Uterus (tissue), 4 donors: ENCODE data around the gene ZNF492. TPM values are rescaled to one million over a fixed set of nuclear protein-coding genes. Genes with fewer than 3 reads are reported as not detected.

ENCODE experiments used
- DNase-seq, 2 donors: peaks; one replicate each; pipeline ENCODE4 v3.0.0-alpha.2; 2019 to 2020
- H3K27ac ChIP-seq, 2 donors: fragments of 200-600 bp; sonication (generic); 1 replicate in 1 of 2; 2 replicates in 1 of 2; pipeline ENCODE4 v1.5.1; 2016 to 2018
- H3K27me3 ChIP-seq, 2 donors: fragments of 200-600 bp; sonication (generic); one replicate each; pipeline ENCODE4 v1.5.1; 2018 to 2019; ENCODE audit warnings: control low read depth in 1 of 2
- H3K36me3 ChIP-seq, 2 donors: fragments of 200-600 bp; sonication (generic); one replicate each; pipeline ENCODE4 v1.5.1; 2019; ENCODE audit warnings: control low read depth in 1 of 2
- H3K4me1 ChIP-seq, 2 donors: fragments of 200-600 bp; sonication (generic); one replicate each; pipeline ENCODE4 v1.5.1; 2018 to 2019; ENCODE audit warnings: control low read depth in 1 of 2
- H3K4me3 ChIP-seq, 2 donors: fragments of 200-600 bp; sonication (generic); 1 replicate in 1 of 2; 2 replicates in 1 of 2; pipeline ENCODE4 v1.5.1; 2018 to 2019; ENCODE audit warnings: mild to moderate bottlenecking in 1 of 2
- H3K9me3 ChIP-seq, 2 donors: fragments of 200-600 bp; sonication (generic); one replicate each; pipeline ENCODE4 v1.5.1; 2019; ENCODE audit warnings: control low read depth in 1 of 2
- POLR2A ChIP-seq, 2 donors: fragments of 450-650 bp; IDR thresholded peaks; one replicate each; pipeline ENCODE4 v1.6.1; 2016; ENCODE audit warnings: antibody characterized with exemption in 2 of 2, mild to moderate bottlenecking in 1 of 2, moderate library complexity in 1 of 2
- intact Hi-C: fragments of 100-400 bp; cut with DNase I; formaldehyde crosslinking; loops from one replicate; pipeline ENCODE4 v1.15.1; 2023; ENCODE audit warnings: low total_unique reads
- total RNA-seq, 4 donors: library from RNA; depleted of rRNA in 3 of 4; stranded (reverse); fragments of >200 nt in 3 of 4; gene quantifications; one replicate each; pipeline versions ENCODE4 v1.1.0 to v1.2.4, GENCODE V29; 2014 to 2023
- TF ChIP-seq, protein P1 (sequence below), 4 experiments: fragments of 200-600 bp in 2 of 4; fragments of 450-650 bp in 2 of 4; sonication (generic) in 2 of 4; IDR thresholded peaks; one replicate each; pipeline ENCODE4 v1.5.1; 2016 to 2019; ENCODE audit warnings: antibody characterized with exemption in 4 of 4, mild to moderate bottlenecking in 2 of 4, moderate library complexity in 1 of 4
- donor health status: DM: yes; HTN: yes; CAD: no.

Gene ZNF492
- total RNA-seq, 4 donors from 2014 or later = 0.51 to 2.9 (median 0.95) TPM; not detected in 1

DNA sequence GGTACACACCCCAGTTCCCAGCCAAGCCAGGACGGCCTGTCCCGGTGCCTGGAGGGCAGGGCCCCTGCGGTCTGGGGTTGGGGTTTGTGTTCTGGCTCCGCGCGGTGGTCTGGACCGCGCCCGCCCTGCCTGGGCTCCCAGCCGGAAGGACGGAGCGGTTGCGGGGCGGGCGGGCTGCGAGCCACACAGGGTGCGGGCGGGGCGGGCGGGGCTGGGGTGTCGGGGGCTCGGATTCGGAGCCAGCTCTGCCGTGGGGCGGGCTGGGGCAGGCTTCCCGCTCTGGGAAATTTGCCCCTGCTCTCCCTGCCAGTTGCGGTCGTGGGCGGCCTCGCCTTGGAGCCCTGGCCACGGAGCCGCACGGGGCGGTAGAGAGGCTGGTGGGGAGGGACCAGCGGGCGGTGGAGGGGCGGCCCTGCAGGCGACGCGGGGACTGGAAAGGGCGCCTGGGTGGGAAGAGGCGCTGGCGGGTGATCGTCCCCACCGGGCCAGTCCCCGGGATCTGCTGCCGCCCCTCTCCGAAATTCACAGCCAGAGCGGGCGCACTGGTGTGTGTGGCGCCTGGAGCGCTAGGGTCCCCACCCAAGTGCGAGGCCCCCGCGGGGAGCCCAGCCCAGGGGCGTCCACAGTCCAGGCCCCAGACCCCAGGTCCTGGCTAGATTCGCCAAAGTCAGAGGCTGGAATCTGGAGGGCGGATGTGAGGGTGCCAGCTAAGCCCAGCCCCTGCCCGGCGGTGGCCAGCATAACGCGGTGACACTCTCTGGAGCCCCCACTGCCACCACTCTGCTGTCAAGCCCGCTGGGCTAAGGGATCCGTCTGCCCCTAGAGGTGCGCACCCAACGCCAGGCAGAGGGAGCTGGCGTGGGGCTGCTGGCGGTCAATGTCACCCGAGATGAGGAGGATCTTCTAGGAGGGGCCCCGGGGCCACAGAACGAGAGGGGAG, 11.0 kb upstream of the ZNF492 start:
- DNase-seq = peak in 1 of 2 donors; percentile 44
- intact Hi-C loops = no loop called here
- no peaks in the 10 kb centered on the region for H3K4me1 ChIP-seq
- peak overlapping the region; percentile 39 to 54 for H3K27ac ChIP-seq
- peak overlapping the region; percentile 23 to 42 for H3K4me3 ChIP-seq
- no peaks in the 10 kb centered on the region for H3K36me3 ChIP-seq
- TF ChIP-seq, protein P1, sequence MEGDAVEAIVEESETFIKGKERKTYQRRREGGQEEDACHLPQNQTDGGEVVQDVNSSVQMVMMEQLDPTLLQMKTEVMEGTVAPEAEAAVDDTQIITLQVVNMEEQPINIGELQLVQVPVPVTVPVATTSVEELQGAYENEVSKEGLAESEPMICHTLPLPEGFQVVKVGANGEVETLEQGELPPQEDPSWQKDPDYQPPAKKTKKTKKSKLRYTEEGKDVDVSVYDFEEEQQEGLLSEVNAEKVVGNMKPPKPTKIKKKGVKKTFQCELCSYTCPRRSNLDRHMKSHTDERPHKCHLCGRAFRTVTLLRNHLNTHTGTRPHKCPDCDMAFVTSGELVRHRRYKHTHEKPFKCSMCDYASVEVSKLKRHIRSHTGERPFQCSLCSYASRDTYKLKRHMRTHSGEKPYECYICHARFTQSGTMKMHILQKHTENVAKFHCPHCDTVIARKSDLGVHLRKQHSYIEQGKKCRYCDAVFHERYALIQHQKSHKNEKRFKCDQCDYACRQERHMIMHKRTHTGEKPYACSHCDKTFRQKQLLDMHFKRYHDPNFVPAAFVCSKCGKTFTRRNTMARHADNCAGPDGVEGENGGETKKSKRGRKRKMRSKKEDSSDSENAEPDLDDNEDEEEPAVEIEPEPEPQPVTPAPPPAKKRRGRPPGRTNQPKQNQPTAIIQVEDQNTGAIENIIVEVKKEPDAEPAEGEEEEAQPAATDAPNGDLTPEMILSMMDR (IDR thresholded peaks at IDR 0.05) = peak in 2 of 4 experiments; percentile 24 to 46
- no peak for TF ChIP-seq POLR2A (IDR thresholded peaks at IDR 0.05)
- no peaks in the 10 kb centered on the region for H3K9me3 ChIP-seq
- H3K27me3 ChIP-seq = no peaks in the 10 kb centered on the region

DNA sequence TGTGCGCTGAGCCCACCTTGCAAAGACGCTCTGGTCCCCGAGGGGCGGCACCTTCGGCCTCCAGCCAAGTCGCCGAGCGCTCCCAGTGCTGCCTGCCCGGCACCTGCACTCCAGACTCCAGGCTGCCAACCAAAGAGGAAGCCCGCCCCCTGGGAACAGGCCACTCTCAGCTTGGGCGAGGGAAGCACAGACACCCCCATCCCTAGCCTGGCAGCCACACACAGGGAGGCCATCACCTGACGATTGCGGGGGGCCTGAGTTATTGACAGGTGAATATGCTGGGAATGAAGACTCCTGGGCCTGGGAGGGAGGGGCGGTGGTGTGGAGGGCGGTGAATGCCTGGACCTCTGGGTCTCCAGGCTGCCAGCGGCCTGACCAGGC, 10.3 kb upstream of the ZNF492 start:
- intact Hi-C loops = no loop called here
- no peaks in the 10 kb centered on the region for H3K9me3 ChIP-seq
- no peak overlapping the region for H3K4me3 ChIP-seq
- no peaks in the 10 kb centered on the region for H3K27me3 ChIP-seq
- no peaks in the 10 kb centered on the region for H3K4me1 ChIP-seq
- H3K36me3 ChIP-seq = no peaks in the 10 kb centered on the region
- no peak for TF ChIP-seq POLR2A (IDR thresholded peaks at IDR 0.05)
- TF ChIP-seq, protein P1 (IDR thresholded peaks at IDR 0.05) = no peak
- peak overlapping the region in 1 of 2 donors; percentile 54 for H3K27ac ChIP-seq
- no peak for DNase-seq

DNA sequence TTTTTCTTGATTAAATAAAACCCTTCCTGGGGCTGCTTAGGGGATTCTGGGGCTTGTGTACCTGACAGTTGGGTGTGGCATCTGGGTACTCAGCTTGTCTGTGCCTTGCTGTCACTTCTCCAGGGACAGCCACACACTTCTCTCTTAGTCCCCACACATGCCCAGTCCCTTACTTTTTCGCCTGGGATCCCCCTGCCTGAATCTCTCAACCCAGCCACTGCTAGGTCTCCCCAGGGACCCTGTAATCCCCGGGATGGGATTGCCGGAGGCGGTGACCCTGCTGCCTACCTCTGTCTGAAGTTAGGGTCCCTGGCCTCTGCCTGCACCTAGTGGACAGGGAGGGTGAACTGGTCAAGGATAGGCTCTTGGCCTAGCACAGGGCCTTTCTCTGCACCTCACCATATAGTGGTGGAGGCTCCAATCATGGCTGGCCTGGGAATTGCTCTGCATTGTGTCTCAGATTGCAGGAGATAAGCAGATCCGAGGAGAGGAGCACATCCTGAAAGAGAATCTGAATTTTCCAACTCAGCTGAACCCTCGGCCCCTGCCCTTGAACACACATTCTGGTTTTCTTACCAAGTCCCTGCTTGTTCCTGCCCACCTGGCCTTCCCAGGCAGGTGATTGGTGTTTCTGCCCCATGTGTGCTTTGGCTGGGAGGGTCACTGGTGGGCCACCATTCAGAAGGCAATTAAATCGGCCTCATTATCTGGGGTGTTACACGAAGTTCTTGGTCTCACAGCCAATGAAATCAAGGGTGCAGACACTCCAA, 8.7 kb upstream of the ZNF492 start:
- no peaks in the 10 kb centered on the region for H3K9me3 ChIP-seq
- H3K4me3 ChIP-seq = no peak overlapping the region
- H3K4me1 ChIP-seq = no peaks in the 10 kb centered on the region
- DNase-seq = no peak
- no peak for TF ChIP-seq POLR2A (IDR thresholded peaks at IDR 0.05)
- TF ChIP-seq, protein P1 (IDR thresholded peaks at IDR 0.05) = no peak
- H3K27me3 ChIP-seq = no peaks in the 10 kb centered on the region
- no peaks in the 10 kb centered on the region for H3K36me3 ChIP-seq
- intact Hi-C loops = no loop called here
- H3K27ac ChIP-seq = no peak overlapping the region

DNA sequence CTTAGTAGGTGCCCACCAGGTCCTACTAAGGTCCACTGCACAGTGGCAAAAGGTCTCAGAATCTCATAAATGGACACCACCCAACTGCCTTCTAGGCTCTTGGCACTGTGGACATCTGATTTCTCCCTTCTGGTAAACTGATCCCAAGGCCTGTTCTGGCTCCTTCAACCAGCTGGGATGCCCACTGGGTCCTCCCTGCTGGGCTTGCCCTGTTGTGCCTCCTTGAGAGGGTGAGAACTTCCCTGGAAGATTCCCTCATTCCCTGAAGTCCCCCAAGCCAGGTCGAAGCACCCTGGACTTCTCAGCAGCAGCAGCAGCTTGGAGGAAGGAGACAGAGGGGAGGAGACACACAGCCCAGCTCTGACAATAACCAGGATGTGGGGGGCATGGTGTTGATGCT, 6.6 kb upstream of the ZNF492 start:
- H3K27ac ChIP-seq = no peak overlapping the region
- H3K9me3 ChIP-seq = no peaks in the 10 kb centered on the region
- intact Hi-C loops = no loop called here
- TF ChIP-seq, protein P1 (IDR thresholded peaks at IDR 0.05) = no peak
- TF ChIP-seq POLR2A (IDR thresholded peaks at IDR 0.05) = no peak
- no peak overlapping the region for H3K4me3 ChIP-seq
- DNase-seq = no peak
- H3K27me3 ChIP-seq = no peaks in the 10 kb centered on the region
- H3K4me1 ChIP-seq = no peaks in the 10 kb centered on the region
- H3K36me3 ChIP-seq = no peaks in the 10 kb centered on the region

DNA sequence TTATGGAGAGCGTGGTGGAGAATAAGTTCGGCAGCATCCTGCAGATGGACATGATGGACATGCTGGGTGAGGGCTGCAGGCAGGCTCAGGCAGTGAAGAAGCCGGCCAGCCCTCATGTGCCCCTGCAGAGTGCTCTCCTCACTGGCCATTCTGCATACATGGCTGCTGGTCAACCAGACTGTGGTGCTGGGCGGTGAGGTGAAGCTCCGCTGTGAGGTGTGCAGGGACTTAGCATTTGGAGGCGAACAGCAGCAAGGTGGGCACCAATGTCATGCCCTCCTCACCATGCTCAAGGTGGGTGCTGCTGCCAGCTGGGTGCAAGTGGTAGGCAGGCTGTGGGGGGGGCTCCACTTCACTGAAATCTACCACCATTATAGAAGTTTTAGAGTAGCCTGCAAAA, 5.7 kb upstream of the ZNF492 start:
- no peak for DNase-seq
- Histone ChIP-seq H3K4me3 (no peak overlapping the region), H3K4me1 (no peaks in the 10 kb centered on the region), H3K27me3 (no peaks in the 10 kb centered on the region), H3K27ac (no peak overlapping the region), H3K36me3 (no peaks in the 10 kb centered on the region), H3K9me3 (no peaks in the 10 kb centered on the region)
- TF ChIP-seq, protein P1 (IDR thresholded peaks at IDR 0.05) = no peak
- intact Hi-C loops = no loop called here
